ENCODE data around the gene TIMP1.

Gene TIMP1

GRCh38 chrX:47587091-47587891, 5.1 kb downstream of the TIMP1 start:
- Histone ChIP-seq H3K4me3 (ENCODE audit: control insufficient read depth in 1 of 7, extremely low read depth in 1 of 7, insufficient read depth in 4 of 7, low read depth in 2 of 7, low read length in 6 of 7) (no peak overlapping the region), H3K36me3 (ENCODE audit: control insufficient read depth in 4 of 4, insufficient read depth in 4 of 4, low read length in 3 of 4) (peaks cover 0 to 13% (median 5%) of the 10 kb centered on the region in 4 experiments), H3K27me3 (replicated peaks in 2 of 5; ENCODE audit: control insufficient read depth in 4 of 5, insufficient read depth in 5 of 5, low read length in 4 of 5) (peaks cover 0 to 2% (median 0%) of the 10 kb centered on the region in 5 experiments), H3K9me3 (ENCODE audit: control extremely low read depth in 1 of 5, control insufficient read depth in 4 of 5, insufficient read depth in 2 of 5, low read depth in 1 of 5, low read length in 4 of 5) (no peaks in the 10 kb centered on the region), H3K4me1 (ENCODE audit: control extremely low read depth in 1 of 4, control insufficient read depth in 4 of 4, insufficient read depth in 4 of 4, low read length in 3 of 4) (peaks cover 0 to 15% (median 12%) of the 10 kb centered on the region in 4 experiments), H3K27ac (ENCODE audit: insufficient read depth in 1 of 2, low read depth in 1 of 2, low read length in 2 of 2, poor library complexity in 1 of 2, severe bottlenecking in 2 of 2) (no peak overlapping the region)
- DNase-seq = no peak
- CTCF ChIA-PET = no interaction called here
- 50% methylated on average over 4 of the region's 4 CpGs for WGBS (ENCODE audit: insufficient coverage)
- POLR2A ChIA-PET = no interaction called here

- Histone ChIP-seq H3K27me3 (replicated peaks in 2 of 5; ENCODE audit: control insufficient read depth in 4 of 5, insufficient read depth in 5 of 5, low read length in 4 of 5) (peaks cover 0 to 2% (median 0%) of the 10 kb centered on the region in 5 experiments), H3K36me3 (ENCODE audit: control insufficient read depth in 4 of 4, insufficient read depth in 4 of 4, low read length in 3 of 4) (peaks cover 0 to 13% (median 5%) of the 10 kb centered on the region in 4 experiments), H3K4me3 (ENCODE audit: control insufficient read depth in 1 of 7, extremely low read depth in 1 of 7, insufficient read depth in 4 of 7, low read depth in 2 of 7, low read length in 6 of 7) (no peak overlapping the region), H3K27ac (ENCODE audit: insufficient read depth in 1 of 2, low read depth in 1 of 2, low read length in 2 of 2, poor library complexity in 1 of 2, severe bottlenecking in 2 of 2) (no peak overlapping the region), H3K4me1 (ENCODE audit: control extremely low read depth in 1 of 4, control insufficient read depth in 4 of 4, insufficient read depth in 4 of 4, low read length in 3 of 4) (peaks cover 0 to 7% (median 7%) of the 10 kb centered on the region in 4 experiments), H3K9me3 (ENCODE audit: control extremely low read depth in 1 of 5, control insufficient read depth in 4 of 5, insufficient read depth in 2 of 5, low read depth in 1 of 5, low read length in 4 of 5) (no peaks in the 10 kb centered on the region)
- POLR2A ChIA-PET = no interaction called here
- CTCF ChIA-PET = interaction anchor here (0.7 kb wide), 1 partner anchor 41 kb away, joined by 4 read pairs; the partner anchor contains the start of gene CFP
- WGBS (ENCODE audit: insufficient coverage) = 79% methylated on average over 13 of the region's 16 CpGs
- no peak for DNase-seq
These were observed 5.9 kb downstream of the TIMP1 start for GRCh38 chrX:47587906-47588735.

GRCh38 chrX:47590984-47591383, 8.7 kb downstream of the TIMP1 start:
- no peak for DNase-seq
- CTCF ChIA-PET = no interaction called here

GRCh38 chrX:47593522-47593921, 11.3 kb downstream of the TIMP1 start:
- Histone ChIP-seq H3K4me1 (ENCODE audit: control extremely low read depth in 1 of 4, control insufficient read depth in 4 of 4, insufficient read depth in 4 of 4, low read length in 3 of 4) (no peaks in the 10 kb centered on the region), H3K27me3 (replicated peaks in 2 of 5; ENCODE audit: control insufficient read depth in 4 of 5, insufficient read depth in 5 of 5, low read length in 4 of 5) (no peaks in the 10 kb centered on the region), H3K36me3 (ENCODE audit: control insufficient read depth in 4 of 4, insufficient read depth in 4 of 4, low read length in 3 of 4) (no peaks in the 10 kb centered on the region), H3K27ac (ENCODE audit: insufficient read depth in 1 of 2, low read depth in 1 of 2, low read length in 2 of 2, poor library complexity in 1 of 2, severe bottlenecking in 2 of 2) (no peak overlapping the region), H3K4me3 (ENCODE audit: control insufficient read depth in 1 of 7, extremely low read depth in 1 of 7, insufficient read depth in 4 of 7, low read depth in 2 of 7, low read length in 6 of 7) (no peak overlapping the region), H3K9me3 (ENCODE audit: control extremely low read depth in 1 of 5, control insufficient read depth in 4 of 5, insufficient read depth in 2 of 5, low read depth in 1 of 5, low read length in 4 of 5) (peaks cover 0 to 6% (median 2%) of the 10 kb centered on the region in 5 experiments)
- ChIA-PET POLR2A (no interaction called here), CTCF (no interaction called here)
- no peak for DNase-seq
- WGBS (ENCODE audit: insufficient coverage) = 86% methylated on average over 1 of the region's 4 CpGs

More at GRCh38 chrX:47590984-47591383, 8.7 kb downstream of the TIMP1 start:
- Histone ChIP-seq H3K36me3 (ENCODE audit: control insufficient read depth in 4 of 4, insufficient read depth in 4 of 4, low read length in 3 of 4) (peaks cover 0 to 6% (median 0%) of the 10 kb centered on the region in 4 experiments), H3K4me3 (ENCODE audit: control insufficient read depth in 1 of 7, extremely low read depth in 1 of 7, insufficient read depth in 4 of 7, low read depth in 2 of 7, low read length in 6 of 7) (no peak overlapping the region), H3K27ac (ENCODE audit: insufficient read depth in 1 of 2, low read depth in 1 of 2, low read length in 2 of 2, poor library complexity in 1 of 2, severe bottlenecking in 2 of 2) (no peak overlapping the region), H3K27me3 (replicated peaks in 2 of 5; ENCODE audit: control insufficient read depth in 4 of 5, insufficient read depth in 5 of 5, low read length in 4 of 5) (peaks cover 0 to 2% (median 0%) of the 10 kb centered on the region in 5 experiments), H3K4me1 (ENCODE audit: control extremely low read depth in 1 of 4, control insufficient read depth in 4 of 4, insufficient read depth in 4 of 4, low read length in 3 of 4) (no peaks in the 10 kb centered on the region), H3K9me3 (ENCODE audit: control extremely low read depth in 1 of 5, control insufficient read depth in 4 of 5, insufficient read depth in 2 of 5, low read depth in 1 of 5, low read length in 4 of 5) (peaks cover 0 to 3% (median 0%) of the 10 kb centered on the region in 5 experiments)
- POLR2A ChIA-PET = no interaction called here
- 89% methylated on average over 4 of the region's 5 CpGs for WGBS (ENCODE audit: insufficient coverage)

GRCh38 chrX:47595716-47596251, 13.5 kb downstream of the TIMP1 start:
- DNase-seq = no peak
- Histone ChIP-seq H3K27me3 (replicated peaks in 2 of 5; ENCODE audit: control insufficient read depth in 4 of 5, insufficient read depth in 5 of 5, low read length in 4 of 5) (no peaks in the 10 kb centered on the region), H3K9me3 (ENCODE audit: control extremely low read depth in 1 of 5, control insufficient read depth in 4 of 5, insufficient read depth in 2 of 5, low read depth in 1 of 5, low read length in 4 of 5) (peaks cover 0 to 10% (median 6%) of the 10 kb centered on the region in 5 experiments), H3K27ac (ENCODE audit: insufficient read depth in 1 of 2, low read depth in 1 of 2, low read length in 2 of 2, poor library complexity in 1 of 2, severe bottlenecking in 2 of 2) (no peak overlapping the region), H3K36me3 (ENCODE audit: control insufficient read depth in 4 of 4, insufficient read depth in 4 of 4, low read length in 3 of 4) (no peaks in the 10 kb centered on the region), H3K4me3 (ENCODE audit: control insufficient read depth in 1 of 7, extremely low read depth in 1 of 7, insufficient read depth in 4 of 7, low read depth in 2 of 7, low read length in 6 of 7) (no peak overlapping the region), H3K4me1 (ENCODE audit: control extremely low read depth in 1 of 4, control insufficient read depth in 4 of 4, insufficient read depth in 4 of 4, low read length in 3 of 4) (no peaks in the 10 kb centered on the region)
- 100% methylated on average over 1 of the region's 1 CpG for WGBS (ENCODE audit: insufficient coverage)
- ChIA-PET CTCF (interaction anchor here (1.2 kb wide), 1 partner anchor 9 kb away, joined by 4 read pairs; no protein-coding TSS in a partner anchor), POLR2A (no interaction called here)

- Histone ChIP-seq H3K27me3 (replicated peaks in 2 of 5; ENCODE audit: control insufficient read depth in 4 of 5, insufficient read depth in 5 of 5, low read length in 4 of 5) (no peaks in the 10 kb centered on the region), H3K4me1 (ENCODE audit: control extremely low read depth in 1 of 4, control insufficient read depth in 4 of 4, insufficient read depth in 4 of 4, low read length in 3 of 4) (no peaks in the 10 kb centered on the region), H3K36me3 (ENCODE audit: control insufficient read depth in 4 of 4, insufficient read depth in 4 of 4, low read length in 3 of 4) (no peaks in the 10 kb centered on the region), H3K9me3 (ENCODE audit: control extremely low read depth in 1 of 5, control insufficient read depth in 4 of 5, insufficient read depth in 2 of 5, low read depth in 1 of 5, low read length in 4 of 5) (peaks cover 0 to 10% (median 6%) of the 10 kb centered on the region in 5 experiments), H3K27ac (ENCODE audit: insufficient read depth in 1 of 2, low read depth in 1 of 2, low read length in 2 of 2, poor library complexity in 1 of 2, severe bottlenecking in 2 of 2) (no peak overlapping the region), H3K4me3 (ENCODE audit: control insufficient read depth in 1 of 7, extremely low read depth in 1 of 7, insufficient read depth in 4 of 7, low read depth in 2 of 7, low read length in 6 of 7) (no peak overlapping the region)
- ChIA-PET CTCF (no interaction called here), POLR2A (no interaction called here)
- 88% methylated on average over 1 of the region's 2 CpGs for WGBS (ENCODE audit: insufficient coverage)
- DNase-seq = no peak
These were observed 14.0 kb downstream of the TIMP1 start for GRCh38 chrX:47596256-47596655.
